Gastroesophageal sphincter (tissue), 3 donors: ENCODE results near the gene CCDC3.

Source experiments
- EP300 ChIP-seq: sonication (generic); formaldehyde crosslinking; IDR thresholded peaks from one replicate; pipeline ENCODE4 v1.6.1; 2017; ENCODE audit warnings: antibody characterized with exemption, mild to moderate bottlenecking
- POLR2A ChIP-seq, 2 donors: fragments of 450-650 bp; IDR thresholded peaks; one replicate each; pipeline ENCODE4 v1.6.1; 2017; ENCODE audit warnings: antibody characterized with exemption in 2 of 2, mild to moderate bottlenecking in 2 of 2, moderate library complexity in 1 of 2
- POLR2AphosphoS5 ChIP-seq: sonication (generic); formaldehyde crosslinking; IDR thresholded peaks from one replicate; pipeline ENCODE4 v1.6.1; 2017; ENCODE audit warnings: antibody characterized with exemption
- TF ChIP-seq, protein P1 (sequence below), 4 experiments: fragments of 200-600 bp in 2 of 4; fragments of 450-650 bp in 2 of 4; sonication (generic) in 1 of 4; IDR thresholded peaks; one replicate each; pipeline ENCODE4 v1.5.1; 2017 to 2019; ENCODE audit warnings: antibody characterized with exemption in 4 of 4, mild to moderate bottlenecking in 2 of 4, moderate library complexity in 2 of 4

DNA sequence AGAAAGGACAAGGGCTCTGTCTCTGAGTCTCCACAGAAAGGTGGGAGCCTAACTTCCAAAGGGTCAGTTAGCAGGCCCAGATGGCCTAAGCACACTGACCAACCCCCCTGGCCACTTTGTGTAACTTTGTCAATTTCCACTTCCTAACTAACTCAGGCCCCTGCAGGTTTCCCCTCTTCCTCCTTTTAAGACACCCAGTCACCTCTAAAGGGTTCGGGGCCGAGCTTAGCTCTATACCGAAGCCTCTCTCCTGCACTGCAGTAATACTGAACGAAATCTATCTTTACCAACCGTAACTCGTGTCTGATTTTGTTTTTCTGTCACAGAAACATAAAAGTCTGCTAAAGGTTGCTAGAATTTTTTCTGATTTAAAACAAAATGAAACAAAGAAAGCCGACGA, 44.4 kb downstream of the CCDC3 start:
- TF ChIP-seq, protein P1, sequence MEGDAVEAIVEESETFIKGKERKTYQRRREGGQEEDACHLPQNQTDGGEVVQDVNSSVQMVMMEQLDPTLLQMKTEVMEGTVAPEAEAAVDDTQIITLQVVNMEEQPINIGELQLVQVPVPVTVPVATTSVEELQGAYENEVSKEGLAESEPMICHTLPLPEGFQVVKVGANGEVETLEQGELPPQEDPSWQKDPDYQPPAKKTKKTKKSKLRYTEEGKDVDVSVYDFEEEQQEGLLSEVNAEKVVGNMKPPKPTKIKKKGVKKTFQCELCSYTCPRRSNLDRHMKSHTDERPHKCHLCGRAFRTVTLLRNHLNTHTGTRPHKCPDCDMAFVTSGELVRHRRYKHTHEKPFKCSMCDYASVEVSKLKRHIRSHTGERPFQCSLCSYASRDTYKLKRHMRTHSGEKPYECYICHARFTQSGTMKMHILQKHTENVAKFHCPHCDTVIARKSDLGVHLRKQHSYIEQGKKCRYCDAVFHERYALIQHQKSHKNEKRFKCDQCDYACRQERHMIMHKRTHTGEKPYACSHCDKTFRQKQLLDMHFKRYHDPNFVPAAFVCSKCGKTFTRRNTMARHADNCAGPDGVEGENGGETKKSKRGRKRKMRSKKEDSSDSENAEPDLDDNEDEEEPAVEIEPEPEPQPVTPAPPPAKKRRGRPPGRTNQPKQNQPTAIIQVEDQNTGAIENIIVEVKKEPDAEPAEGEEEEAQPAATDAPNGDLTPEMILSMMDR (IDR thresholded peaks at IDR 0.05): no peak
- TF ChIP-seq EP300 (no peak), POLR2AphosphoS5 (no peak), POLR2A (IDR thresholded peaks at IDR 0.05) (no peak)
